Measurements from ENCODE around the gene LMBRD1. TPM values are rescaled to one million over a fixed set of nuclear protein-coding genes. Genes with fewer than 3 reads are reported as not detected.

LMBRD1 gene
- total RNA-seq, 2 experiments from 2014 or later = 19.6 to 22.5 TPM

DNA sequence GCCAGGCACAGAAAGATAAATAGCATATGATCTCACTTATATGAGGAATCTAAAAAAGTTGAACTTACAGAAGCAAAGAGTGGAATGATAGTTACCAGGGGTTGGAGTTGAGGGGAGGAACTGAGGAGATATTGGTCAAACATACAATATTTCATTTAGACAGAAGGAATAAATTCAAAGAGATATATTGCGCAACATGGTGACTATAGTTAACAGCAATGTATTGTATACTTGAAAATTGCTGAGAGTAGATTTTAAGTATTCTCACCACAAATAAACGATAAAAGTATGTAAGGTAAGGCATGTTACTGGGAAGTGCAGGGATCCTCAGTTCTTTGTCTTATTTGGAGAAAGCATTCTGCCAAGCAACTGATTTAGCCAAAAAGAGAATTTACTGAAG, 171.9 kb downstream of the LMBRD1 start:
- CTCF ChIA-PET = no interaction called here
- peaks cover 3% of the 10 kb centered on the region for H3K9me3 Mint-ChIP-seq (ENCODE audit: insufficient read depth)

More for the DNA sequence above, 171.9 kb downstream of the LMBRD1 start:
- Mint-ChIP-seq H3K4me3 (no peak overlapping the region), H3K27ac (no peak overlapping the region), H3K4me1 (ENCODE audit: low read depth) (no peaks in the 10 kb centered on the region), H3K36me3 (ENCODE audit: low read depth) (no peaks in the 10 kb centered on the region), H3K27me3 (ENCODE audit: low read depth) (peaks cover 30% of the 10 kb centered on the region)
- no peak for DNase-seq
- ATAC-seq = no peak
- POLR2A ChIA-PET = no interaction called here

Other genes with a start within 250 kb of the LMBRD1 start
- gene COL19A1, start 69.5 kb upstream of the LMBRD1 start, total RNA-seq = not detected

Measured in activated CD8-positive, alpha-beta T cell treated with anti-CD3 and anti-CD28 coated beads, Interleukin-2, amount 10 ng/mL, durations not matched to agents 7 days and 5 days (primary cell).